Measurements from ENCODE around the gene ANAPC7.
"Not testable (repeated sequence)": the region's sequence is repeated elsewhere in the genome, so short reads cannot be mapped to it uniquely, and the experiment has no call there.

ANAPC7 gene

GRCh38 chr12:110403146-110403975 lies at the start of gene ANAPC7:
Gene ANAPC7, minus strand, starts transcription at chr12:110403708. Its CDS starts 81 bp downstream, at chr12:110403627.
- peak; percentile 79 for DNase-seq

- DNase-seq: no peak
These were observed 47.8 kb upstream of the ANAPC7 start for GRCh38 chr12:110451263-110451662.

GRCh38 chr12:110449799-110450497 lies 46.4 kb upstream of the ANAPC7 start, which contains the start of gene ARPC3:
Gene ARPC3, minus strand, starts transcription at chr12:110450337. Its CDS starts 77 bp downstream, at chr12:110450260.
- peak; percentile 93 for DNase-seq

- DNase-seq: no peak
These were observed 40.9 kb upstream of the ANAPC7 start for GRCh38 chr12:110444455-110444854.

GRCh38 chr12:110436231-110436630 lies 32.7 kb upstream of the ANAPC7 start:
- no peak for DNase-seq

GRCh38 chr12:110431957-110432587 lies 28.6 kb upstream of the ANAPC7 start:
- no peak for DNase-seq

- DNase-seq: not testable (repeated sequence)
These were observed 26.2 kb upstream of the ANAPC7 start for GRCh38 chr12:110429676-110430075.

- no peak for DNase-seq
These were observed 22.9 kb upstream of the ANAPC7 start for GRCh38 chr12:110426406-110426805.

GRCh38 chr12:110424237-110424636 lies 20.7 kb upstream of the ANAPC7 start:
- no peak for DNase-seq

GRCh38 chr12:110421701-110422100 lies 18.2 kb upstream of the ANAPC7 start:
- no peak for DNase-seq

GRCh38 chr12:110421159-110421661 lies 17.7 kb upstream of the ANAPC7 start:
- DNase-seq: no peak

GRCh38 chr12:110420644-110421043 lies 17.1 kb upstream of the ANAPC7 start:
- DNase-seq: not testable (repeated sequence)

- DNase-seq: not testable (repeated sequence)
These were observed 13.6 kb upstream of the ANAPC7 start for GRCh38 chr12:110417113-110417512.

GRCh38 chr12:110410086-110410485 lies 6.6 kb upstream of the ANAPC7 start:
- DNase-seq: not testable (repeated sequence)

GRCh38 chr12:110405126-110405662 lies 1.7 kb upstream of the ANAPC7 start:
- DNase-seq: not testable (repeated sequence)

- DNase-seq: peak; percentile 74
These were observed 621 bp upstream of the ANAPC7 start for GRCh38 chr12:110403976-110404682.

- DNase-seq: no peak
These were observed 20.8 kb downstream of the ANAPC7 start for GRCh38 chr12:110382683-110383082.

GRCh38 chr12:110379631-110380030 lies 23.9 kb downstream of the ANAPC7 start:
- no peak for DNase-seq

GRCh38 chr12:110379197-110379596 lies 24.3 kb downstream of the ANAPC7 start:
- no peak for DNase-seq

- not testable (repeated sequence) for DNase-seq
These were observed 25.2 kb downstream of the ANAPC7 start for GRCh38 chr12:110378131-110378790.

- DNase-seq: no peak
These were observed 29.4 kb downstream of the ANAPC7 start for GRCh38 chr12:110373962-110374611.
